ENCODE measurements around the gene SLC25A13. TPM values are rescaled to one million over a fixed set of nuclear protein-coding genes. Genes with fewer than 3 reads are reported as not detected.

The SLC25A13 gene
- total and polyA plus RNA-seq, 2 of the 8 experiments (the other 6 are each of a cell fraction or from before 2014, with no cell fraction given), result 30.8 to 85.4 TPM

- H4K5ac ChIP-seq (ENCODE audit: insufficient read length, low read depth, low read length), result no peak overlapping the region
- H2BK120ac ChIP-seq (replicated peaks; ENCODE audit: low read depth, low read length), result no peak overlapping the region
- H4K8ac ChIP-seq (ENCODE audit: extremely low read depth, insufficient read depth, low read length), result no peak overlapping the region
- POLR2A ChIA-PET (ENCODE audit: partially characterized antibody), result no interaction called here
- H3K27ac ChIP-seq (ENCODE audit: low read depth, low read length), result no peak overlapping the region
- no peak overlapping the region for H3K4me2 ChIP-seq (ENCODE audit: insufficient read depth in 1 of 2, low read depth in 2 of 2, low read length in 2 of 2)
- H3K27me3 ChIP-seq (replicated peaks in 1 of 4; ENCODE audit: control insufficient read depth in 3 of 4, extremely low read depth in 1 of 4, insufficient read depth in 3 of 4, low read length in 3 of 4), result no peaks in the 10 kb centered on the region
- no peak overlapping the region for H3K18ac ChIP-seq (ENCODE audit: extremely low read depth, low read length)
- DNase-seq (ENCODE audit: low read depth in 1 of 2, low spot score in 2 of 2) (no peak), FAIRE-seq (no peak)
- TF ChIP-seq TCF12 (IDR thresholded peaks at IDR 0.05; ENCODE audit: low read depth, low read length) (no peak), TEAD4 (IDR thresholded peaks at IDR 0.05; ENCODE audit: low read depth, low read length) (no peak), RBBP5 (IDR thresholded peaks at IDR 0.05; ENCODE audit: borderline replicate concordance, low read depth, low read length) (no peak), EGR1 (IDR thresholded peaks at IDR 0.05; ENCODE audit: borderline replicate concordance, low read depth, low read length) (no peak), FOSL1 (IDR thresholded peaks at IDR 0.05; ENCODE audit: insufficient read depth, low read depth, low read length) (no peak), HDAC6 (IDR thresholded peaks at IDR 0.05; ENCODE audit: low read depth, low read length) (no peak), KDM5A (IDR thresholded peaks at IDR 0.05; ENCODE audit: low read length) (no peak), NRF1 (IDR thresholded peaks at IDR 0.05; ENCODE audit: low read depth, low read length) (no peak), TBP (IDR thresholded peaks at IDR 0.05; ENCODE audit: low read depth, low read length) (no peak)
- TF ChIP-seq, protein P1, sequence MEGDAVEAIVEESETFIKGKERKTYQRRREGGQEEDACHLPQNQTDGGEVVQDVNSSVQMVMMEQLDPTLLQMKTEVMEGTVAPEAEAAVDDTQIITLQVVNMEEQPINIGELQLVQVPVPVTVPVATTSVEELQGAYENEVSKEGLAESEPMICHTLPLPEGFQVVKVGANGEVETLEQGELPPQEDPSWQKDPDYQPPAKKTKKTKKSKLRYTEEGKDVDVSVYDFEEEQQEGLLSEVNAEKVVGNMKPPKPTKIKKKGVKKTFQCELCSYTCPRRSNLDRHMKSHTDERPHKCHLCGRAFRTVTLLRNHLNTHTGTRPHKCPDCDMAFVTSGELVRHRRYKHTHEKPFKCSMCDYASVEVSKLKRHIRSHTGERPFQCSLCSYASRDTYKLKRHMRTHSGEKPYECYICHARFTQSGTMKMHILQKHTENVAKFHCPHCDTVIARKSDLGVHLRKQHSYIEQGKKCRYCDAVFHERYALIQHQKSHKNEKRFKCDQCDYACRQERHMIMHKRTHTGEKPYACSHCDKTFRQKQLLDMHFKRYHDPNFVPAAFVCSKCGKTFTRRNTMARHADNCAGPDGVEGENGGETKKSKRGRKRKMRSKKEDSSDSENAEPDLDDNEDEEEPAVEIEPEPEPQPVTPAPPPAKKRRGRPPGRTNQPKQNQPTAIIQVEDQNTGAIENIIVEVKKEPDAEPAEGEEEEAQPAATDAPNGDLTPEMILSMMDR (IDR thresholded peaks at IDR 0.05; ENCODE audit: control extremely low read depth in 1 of 3, insufficient read depth in 1 of 3, low read depth in 1 of 3, low read length in 3 of 3), result no peak
- no peak overlapping the region for H2AFZ ChIP-seq (ENCODE audit: low read length)
- H2AK5ac ChIP-seq (ENCODE audit: low read depth, low read length), result no peak overlapping the region
- 87% methylated on average over 2 of the region's 2 CpGs; no CpG with 5 or more reads in 1 of the 2 experiments for WGBS, 2 experiments (ENCODE audit: extremely low coverage in 1 of 2, insufficient coverage in 1 of 2, insufficient read length in 1 of 2, insufficient replicate concordance in 2 of 2, low coverage in 1 of 2, low lambda C conversion rate in 2 of 2, missing lambda C conversion rate in 1 of 2)
- no peak overlapping the region for H3K4me3 ChIP-seq (ENCODE audit: extremely low read depth in 1 of 4, insufficient read depth in 2 of 4, low read depth in 3 of 4, low read length in 4 of 4)
- no peak overlapping the region for H3K23ac ChIP-seq (ENCODE audit: insufficient read length)
- no peak overlapping the region for H2BK20ac ChIP-seq (ENCODE audit: low read length)
- no peak overlapping the region for H2BK5ac ChIP-seq (ENCODE audit: low read depth, low read length)
- H4K91ac ChIP-seq (replicated peaks; ENCODE audit: insufficient read length, low read length), result no peak overlapping the region
- no peak overlapping the region for H2BK12ac ChIP-seq (ENCODE audit: low read depth, low read length)
- no peaks in the 10 kb centered on the region for H3K9me3 ChIP-seq (ENCODE audit: insufficient read depth in 2 of 2, low read depth in 1 of 2, low read length in 1 of 2)
- CTCF ChIA-PET (ENCODE audit: partially characterized antibody), result interaction anchor here (0.7 to 1.0 kb wide), 3 partner anchors 9 to 27 kb away, joined by 3 to 5 read pairs (median 3); no protein-coding TSS in a partner anchor
- H3K56ac ChIP-seq (replicated peaks; ENCODE audit: insufficient read length, low read depth, low read length), result no peak overlapping the region
- peaks cover 0 to under 1% (median 0%) of the 10 kb centered on the region in 4 experiments; a peak in 1 of 7 replicates for H3K4me1 ChIP-seq (replicated peaks in 1 of 4; ENCODE audit: control insufficient read depth in 3 of 4, insufficient read depth in 4 of 4, low read length in 3 of 4)
- no peaks in the 10 kb centered on the region for H3K79me2 ChIP-seq (ENCODE audit: control insufficient read depth in 1 of 2, insufficient read depth in 2 of 2, low read length in 2 of 2)
- H4K20me1 ChIP-seq (replicated peaks in 1 of 2; ENCODE audit: control insufficient read depth in 1 of 2, insufficient read depth in 2 of 2, low read length in 2 of 2), result peaks cover 0 to 1% of the 10 kb centered on the region in 2 experiments
- no peak overlapping the region for H3K4ac ChIP-seq (replicated peaks; ENCODE audit: insufficient read length, low read depth, low read length)
- H3K36me3 ChIP-seq (ENCODE audit: control insufficient read depth in 2 of 4, insufficient read depth in 4 of 4, low read length in 3 of 4), result peaks cover 0 to 2% (median 0%) of the 10 kb centered on the region in 4 experiments; a peak in 1 of 8 replicates
- H2BK15ac ChIP-seq (ENCODE audit: low read length), result no peak overlapping the region
- H3K23me2 ChIP-seq (ENCODE audit: low read depth, low read length), result no peaks in the 10 kb centered on the region
- H3K9ac ChIP-seq (replicated peaks in 1 of 4; ENCODE audit: extremely low read depth in 1 of 4, low read depth in 3 of 4, low read length in 3 of 4), result no peak overlapping the region; a peak in 1 of 7 replicates
- no peak overlapping the region for H3K14ac ChIP-seq (ENCODE audit: insufficient read length)
- H3K79me1 ChIP-seq (ENCODE audit: low read depth, low read length), result no peaks in the 10 kb centered on the region
Measured at GRCh38 chr7:96205665-96206064, 116.2 kb downstream of the SLC25A13 start.

All from H1 (cell line).